RKO (cell line): ENCODE measurements around the gene ZNRD2.
A peak's percentile ranks its signal among the peaks of the same experiment; 100 is the strongest.

Experiments
- DNase-seq: peaks from one replicate; pipeline ENCODE4 v3.0.0-alpha.2; 2016; ENCODE audit warnings: low spot score

The ZNRD2 gene

GRCh38 chr11:65611028-65611757 is 40.9 kb downstream of the ZNRD2 start:
- no peak for DNase-seq

GRCh38 chr11:65611758-65612603 is 41.7 kb downstream of the ZNRD2 start:
- peak; percentile 23 for DNase-seq

DNA sequence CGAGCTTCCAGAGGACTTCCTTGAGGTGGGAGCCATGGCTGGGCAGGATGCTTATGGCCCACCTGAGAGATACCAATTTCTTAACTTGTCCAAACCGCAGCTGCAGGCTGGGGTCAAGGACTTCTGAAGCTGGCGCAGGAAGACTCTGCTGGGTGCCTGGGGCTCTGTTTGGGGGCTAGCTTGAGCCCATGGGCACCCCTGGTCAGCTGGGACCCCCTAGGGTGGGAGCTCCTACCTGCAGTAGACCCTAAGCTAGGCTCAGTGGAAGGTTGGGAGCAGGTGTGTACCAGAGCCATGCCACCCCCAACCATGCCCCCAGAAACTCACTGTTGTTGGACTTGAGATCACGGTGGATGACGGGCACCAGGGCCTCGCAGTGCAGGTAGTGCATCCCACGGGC is 42.4 kb downstream of the ZNRD2 start:
- no peak for DNase-seq

GRCh38 chr11:65613091-65613928 is 43.0 kb downstream of the ZNRD2 start:
- DNase-seq = peak; percentile 19

GRCh38 chr11:65615229-65615949 is 45.1 kb downstream of the ZNRD2 start, which contains the start of gene PCNX3:
PCNX3 (plus strand) TSS chr11:65615776; CDS start chr11:65616312, 536 bp downstream.
- peak; percentile 100 for DNase-seq

DNA sequence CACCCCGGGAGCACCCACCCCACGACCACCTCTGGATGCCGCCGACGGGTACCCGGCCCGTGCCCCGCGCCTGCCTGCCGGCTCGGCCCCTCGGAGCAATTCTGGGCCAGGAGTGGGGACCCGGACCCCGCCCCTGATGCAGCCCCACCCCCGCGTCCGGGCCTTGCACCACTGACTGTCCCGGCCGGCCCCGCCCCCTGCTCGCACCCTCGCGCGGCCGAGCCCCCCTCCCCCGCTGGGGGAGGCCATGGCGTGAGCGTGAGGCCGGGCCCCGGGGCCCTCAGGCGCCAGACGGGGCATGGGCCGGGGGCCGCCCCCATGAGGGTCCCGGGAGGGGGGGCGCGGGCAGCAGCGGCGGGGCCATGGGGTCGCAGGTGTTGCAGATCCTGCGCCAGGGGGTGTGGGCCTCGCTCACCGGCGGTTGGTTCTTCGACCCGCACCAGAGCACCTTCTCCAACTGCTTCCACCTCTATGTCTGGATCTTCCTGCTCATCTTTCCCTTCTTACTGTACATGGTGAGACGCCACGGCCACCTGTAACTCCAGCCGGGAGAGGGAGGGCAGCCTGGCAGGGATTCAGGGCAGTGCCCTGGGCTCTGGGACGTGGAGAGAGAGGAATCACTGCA is 45.8 kb downstream of the ZNRD2 start:
- DNase-seq = peak; percentile 59

- DNase-seq = no peak
Measured at GRCh38 chr11:65616575-65617001, 46.3 kb downstream of the ZNRD2 start.

DNA sequence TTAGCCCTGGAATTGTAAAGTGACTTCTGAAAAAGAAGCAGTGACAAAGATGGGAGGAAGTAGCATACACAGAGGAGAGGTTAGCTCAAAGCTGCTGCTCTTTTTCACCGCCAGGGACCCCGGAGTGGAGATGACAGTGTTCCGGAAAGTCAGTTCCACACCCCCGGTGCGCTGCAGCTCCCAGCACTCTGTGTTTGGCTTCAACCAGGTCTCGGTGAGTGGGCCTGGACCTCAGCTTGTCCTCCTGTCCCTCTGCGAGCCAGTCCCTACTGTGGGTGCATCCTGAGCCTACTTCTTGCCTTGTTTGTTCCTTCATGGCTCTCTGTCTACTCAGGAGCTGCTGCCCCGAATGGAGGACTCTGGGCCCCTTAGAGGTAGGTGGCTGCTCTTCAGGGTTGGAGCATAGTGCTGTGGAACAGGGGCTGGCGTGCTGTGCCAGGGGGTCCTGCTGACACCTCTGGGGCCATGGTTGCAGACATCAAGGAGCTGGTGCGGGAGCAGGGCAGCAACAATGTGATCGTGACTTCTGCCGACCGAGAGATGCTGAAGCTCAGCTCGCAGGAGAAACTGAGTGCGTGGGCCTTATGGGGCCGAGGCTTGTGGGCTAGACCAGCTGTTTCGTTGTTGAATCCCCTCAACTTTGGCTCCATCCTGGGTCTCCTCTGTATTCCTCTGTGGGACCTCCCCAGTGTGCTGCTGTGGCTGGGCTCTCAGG is 47.0 kb downstream of the ZNRD2 start:
- no peak for DNase-seq

GRCh38 chr11:65617990-65618751 is 47.9 kb downstream of the ZNRD2 start:
- DNase-seq = no peak

DNA sequence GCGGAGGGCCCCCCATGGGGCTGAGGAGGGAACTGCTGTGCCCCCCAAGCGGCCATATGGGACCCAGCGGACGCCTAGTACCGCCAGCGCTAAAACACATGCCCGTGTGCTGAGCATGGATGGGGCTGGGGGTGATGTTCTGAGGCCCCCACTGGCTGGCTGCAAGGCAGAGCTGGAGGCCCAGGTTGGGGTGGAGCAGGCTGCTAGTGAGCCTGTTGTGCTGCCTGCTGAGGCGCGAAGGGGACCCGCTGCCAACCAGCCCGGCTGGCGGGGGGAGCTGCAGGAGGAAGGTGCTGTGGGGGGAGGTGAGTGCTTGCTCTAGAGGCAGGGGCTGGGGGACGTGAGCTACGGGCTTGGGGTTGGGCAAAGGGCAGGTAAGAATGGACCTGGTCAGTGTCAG is 48.5 kb downstream of the ZNRD2 start:
- no peak for DNase-seq

GRCh38 chr11:65619281-65619928 is 49.1 kb downstream of the ZNRD2 start:
- DNase-seq = no peak

GRCh38 chr11:65620666-65621065 is 50.4 kb downstream of the ZNRD2 start:
- DNase-seq = no peak

DNA sequence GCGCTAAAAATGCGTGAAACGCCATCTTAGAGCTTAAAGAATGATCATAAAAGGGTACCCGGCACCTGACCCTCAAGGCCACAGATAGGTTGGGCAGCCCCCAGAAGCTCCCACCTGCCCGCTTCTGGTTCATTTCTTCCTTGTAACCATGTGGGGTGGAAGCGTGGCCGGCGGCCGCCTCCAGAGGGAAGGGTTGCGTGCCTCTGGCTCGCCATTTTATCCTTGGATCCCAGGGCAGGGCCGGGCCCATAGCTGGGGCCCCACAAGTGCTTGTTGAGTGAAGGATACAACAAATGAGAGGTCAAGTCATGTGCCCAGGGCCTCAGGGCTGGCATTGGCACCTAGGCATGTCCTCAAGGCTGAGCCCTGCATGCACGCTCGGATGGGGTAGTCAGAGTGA is 51.2 kb downstream of the ZNRD2 start:
- DNase-seq = no peak
